GM21528 (cell line): ENCODE results near the gene PDE2A.

Experiments
- ATAC-seq: cut with Tn5 transposase; IDR thresholded peaks from one replicate; pipeline ENCODE4 v1.9.1; 2021; ENCODE audit warnings: mild to moderate bottlenecking, moderate library complexity; ENCODE audit not compliant: unreplicated experiment, low FRiP score

The PDE2A gene

GRCh38 chr11:72595292-72595684, 78.9 kb downstream of the PDE2A start:
- no peak for ATAC-seq

- ATAC-seq, result no peak
These were observed 79.5 kb downstream of the PDE2A start for GRCh38 chr11:72594493-72595291.

- ATAC-seq, result no peak
These were observed 81.3 kb downstream of the PDE2A start for GRCh38 chr11:72592698-72593495.

- ATAC-seq, result no peak
These were observed 82.3 kb downstream of the PDE2A start for GRCh38 chr11:72591785-72592502.

- ATAC-seq, result no peak
These were observed 83.2 kb downstream of the PDE2A start for GRCh38 chr11:72591023-72591422.

- no peak for ATAC-seq
These were observed 84.1 kb downstream of the PDE2A start for GRCh38 chr11:72589802-72590761.

GRCh38 chr11:72588421-72589410, 85.5 kb downstream of the PDE2A start:
- ATAC-seq, result no peak

GRCh38 chr11:72587696-72588095, 86.5 kb downstream of the PDE2A start:
- no peak for ATAC-seq

GRCh38 chr11:72586321-72587090, 87.7 kb downstream of the PDE2A start:
- no peak for ATAC-seq

- no peak for ATAC-seq
These were observed 88.4 kb downstream of the PDE2A start for GRCh38 chr11:72585762-72586311.

- ATAC-seq, result no peak
These were observed 89.2 kb downstream of the PDE2A start for GRCh38 chr11:72584939-72585597.

- ATAC-seq, result no peak
These were observed 89.8 kb downstream of the PDE2A start for GRCh38 chr11:72584293-72584938.

- no peak for ATAC-seq
These were observed 90.5 kb downstream of the PDE2A start for GRCh38 chr11:72583616-72584292.

GRCh38 chr11:72583177-72583553, 91.1 kb downstream of the PDE2A start:
- ATAC-seq, result no peak

GRCh38 chr11:72582206-72583176, 91.7 kb downstream of the PDE2A start:
- ATAC-seq, result no peak
